HFF-Myc (cell line): ENCODE measurements around the gene LRRN3.

ENCODE experiments used
- DNase-seq: peaks from one replicate; pipeline ENCODE4 v3.0.0-alpha.2; 2011; ENCODE audit warnings: low read depth; ENCODE audit errors: extremely low read depth
- H3K4me3 ChIP-seq: replicated peaks from 2 replicates; pipeline ENCODE4 v1.5.1; 2011; ENCODE audit warnings: low read depth, mild to moderate bottlenecking, control low read depth, low read length
- TF ChIP-seq, protein P1 (sequence below): IDR thresholded peaks from 2 replicates; pipeline ENCODE4 v1.5.1; 2012; ENCODE audit warnings: mild to moderate bottlenecking, low read depth, low read length, control low read depth; ENCODE audit errors: missing control alignments

Gene LRRN3

DNA sequence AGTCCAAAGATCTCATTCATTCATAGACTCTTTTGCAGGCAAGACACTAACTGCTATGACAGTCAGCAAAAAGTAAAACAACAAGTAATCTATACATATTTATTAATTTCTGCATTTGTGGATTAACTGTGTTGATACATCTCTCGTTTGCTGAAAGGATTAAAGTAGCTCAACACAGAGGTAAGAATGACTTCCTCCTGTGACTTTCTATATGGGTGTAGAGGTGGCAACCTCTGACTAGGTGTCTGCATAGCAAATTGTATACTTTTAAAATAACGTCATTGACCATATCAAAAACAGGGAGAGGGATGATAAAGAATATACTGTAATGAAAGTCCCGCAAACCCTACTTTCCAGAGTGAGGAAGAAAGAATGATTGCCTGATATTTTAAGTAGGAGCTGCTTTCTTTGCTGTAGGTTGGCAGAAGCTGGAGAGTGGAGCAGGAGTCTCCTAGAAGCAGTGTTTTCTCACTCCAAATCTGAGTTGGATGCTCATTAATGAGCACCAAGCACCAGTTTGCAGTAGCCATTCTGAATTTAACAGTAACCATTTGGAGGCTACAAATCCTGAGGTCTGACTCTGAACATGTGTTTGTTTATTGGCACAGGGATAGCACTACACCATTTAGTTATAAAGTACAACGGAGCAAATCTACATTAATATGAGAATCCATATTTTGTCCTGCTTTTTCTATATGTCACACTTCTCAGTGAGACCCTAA, 9.2 kb upstream of the LRRN3 start:
- TF ChIP-seq, protein P1, sequence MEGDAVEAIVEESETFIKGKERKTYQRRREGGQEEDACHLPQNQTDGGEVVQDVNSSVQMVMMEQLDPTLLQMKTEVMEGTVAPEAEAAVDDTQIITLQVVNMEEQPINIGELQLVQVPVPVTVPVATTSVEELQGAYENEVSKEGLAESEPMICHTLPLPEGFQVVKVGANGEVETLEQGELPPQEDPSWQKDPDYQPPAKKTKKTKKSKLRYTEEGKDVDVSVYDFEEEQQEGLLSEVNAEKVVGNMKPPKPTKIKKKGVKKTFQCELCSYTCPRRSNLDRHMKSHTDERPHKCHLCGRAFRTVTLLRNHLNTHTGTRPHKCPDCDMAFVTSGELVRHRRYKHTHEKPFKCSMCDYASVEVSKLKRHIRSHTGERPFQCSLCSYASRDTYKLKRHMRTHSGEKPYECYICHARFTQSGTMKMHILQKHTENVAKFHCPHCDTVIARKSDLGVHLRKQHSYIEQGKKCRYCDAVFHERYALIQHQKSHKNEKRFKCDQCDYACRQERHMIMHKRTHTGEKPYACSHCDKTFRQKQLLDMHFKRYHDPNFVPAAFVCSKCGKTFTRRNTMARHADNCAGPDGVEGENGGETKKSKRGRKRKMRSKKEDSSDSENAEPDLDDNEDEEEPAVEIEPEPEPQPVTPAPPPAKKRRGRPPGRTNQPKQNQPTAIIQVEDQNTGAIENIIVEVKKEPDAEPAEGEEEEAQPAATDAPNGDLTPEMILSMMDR, result no peak
- H3K4me3 ChIP-seq, result no peak overlapping the region
- no peak for DNase-seq

DNA sequence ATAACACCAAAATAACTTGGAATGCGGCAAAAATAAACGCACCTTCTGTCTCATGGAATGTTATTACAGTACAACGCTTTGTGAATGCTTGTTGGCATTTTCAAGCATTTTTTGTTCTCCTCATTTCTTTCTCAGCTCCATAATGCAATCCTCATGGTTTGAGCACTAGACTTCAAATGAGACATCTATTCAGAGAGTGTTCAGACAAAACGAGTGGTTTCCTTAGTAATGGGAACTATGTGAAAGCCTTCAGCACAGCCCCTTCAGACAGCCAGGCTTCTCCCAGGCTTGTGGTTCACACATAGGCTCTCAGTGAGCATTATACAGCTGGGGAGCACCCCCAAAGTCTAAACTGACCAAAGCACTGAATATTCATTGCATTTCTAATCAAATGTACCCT, 8.6 kb upstream of the LRRN3 start:
- DNase-seq, result no peak
- H3K4me3 ChIP-seq, result no peak overlapping the region
- TF ChIP-seq, protein P1, result no peak

DNA sequence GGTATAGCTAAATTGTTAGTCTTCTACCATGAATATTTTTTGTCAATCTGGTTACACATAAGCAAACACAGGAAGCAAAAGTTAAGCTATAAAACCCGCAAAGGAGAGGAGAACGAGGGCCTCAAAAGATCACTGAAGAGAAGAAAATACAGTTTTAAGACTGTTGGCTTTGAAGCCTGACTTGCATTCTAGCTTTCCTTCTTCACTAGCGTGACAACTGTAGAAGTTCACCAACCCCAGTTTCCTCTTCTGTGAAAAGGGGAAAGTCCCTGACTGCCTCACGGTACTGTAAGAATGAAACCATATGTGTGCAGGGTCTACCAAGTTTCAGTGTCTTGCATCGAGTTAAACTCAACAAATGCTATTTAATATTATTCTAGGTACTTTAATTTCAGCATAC, 7.5 kb upstream of the LRRN3 start:
- TF ChIP-seq, protein P1, result no peak
- peak; percentile 70 for DNase-seq
- no peak overlapping the region for H3K4me3 ChIP-seq

DNA sequence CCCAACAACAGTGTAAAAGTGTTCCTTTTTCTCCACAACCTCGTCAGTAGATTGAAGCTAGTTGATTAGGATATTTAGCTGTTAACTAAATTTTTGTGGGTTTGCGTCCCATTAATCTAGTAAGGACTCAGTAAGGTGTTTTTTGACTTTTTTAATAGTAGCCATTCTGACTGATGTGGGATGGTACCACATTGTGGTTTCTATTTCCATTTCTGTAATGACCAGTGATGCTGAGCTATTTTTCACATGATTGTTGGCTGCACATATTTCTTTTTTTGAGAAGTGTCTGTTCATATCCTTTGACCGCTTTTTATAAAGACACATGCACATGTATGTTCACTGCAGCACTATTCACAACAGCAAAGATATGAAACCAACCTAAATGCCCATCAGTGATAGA, 5.6 kb upstream of the LRRN3 start:
- H3K4me3 ChIP-seq, result no peak overlapping the region
- TF ChIP-seq, protein P1, result no peak
- DNase-seq, result no peak

DNA sequence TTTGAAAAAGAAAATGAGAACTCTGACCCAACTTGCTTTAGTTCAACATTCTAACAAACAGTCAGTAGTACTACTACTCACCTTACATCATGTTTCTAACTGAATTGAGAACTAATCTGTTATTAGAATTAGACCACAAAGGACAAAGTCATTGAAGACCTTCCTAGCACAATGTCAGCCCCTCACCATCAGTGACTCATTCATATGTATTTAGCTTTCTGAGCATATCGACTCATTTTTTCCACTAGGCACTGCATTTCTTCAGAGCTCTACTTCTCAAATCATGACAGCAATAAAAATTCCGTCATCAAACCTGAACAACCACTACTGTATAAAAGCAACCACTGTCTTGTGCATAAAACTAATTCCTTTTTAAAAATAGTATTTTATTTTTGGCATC, 4.4 kb upstream of the LRRN3 start:
- no peak overlapping the region for H3K4me3 ChIP-seq
- TF ChIP-seq, protein P1, result no peak
- no peak for DNase-seq

DNA sequence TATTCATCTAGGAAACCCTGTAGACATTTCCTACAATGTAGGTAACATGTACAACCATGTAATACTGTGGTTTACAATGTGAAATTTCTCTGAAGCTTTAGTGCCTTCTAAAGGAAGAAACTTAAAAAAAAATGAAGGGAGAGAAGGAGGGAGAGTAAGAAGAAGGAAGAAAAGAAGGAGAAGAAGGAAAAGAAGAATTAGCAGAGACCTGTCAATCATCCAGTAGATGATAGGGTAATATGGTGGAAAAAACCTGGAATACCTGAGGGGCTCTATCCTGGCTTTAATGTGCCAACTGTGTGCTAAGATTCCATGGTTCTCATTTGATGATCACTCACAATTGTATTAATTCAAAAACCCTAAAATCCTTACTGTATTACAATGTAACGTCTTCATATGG, 2.6 kb upstream of the LRRN3 start:
- no peak overlapping the region for H3K4me3 ChIP-seq
- DNase-seq, result no peak
- TF ChIP-seq, protein P1, result no peak

DNA sequence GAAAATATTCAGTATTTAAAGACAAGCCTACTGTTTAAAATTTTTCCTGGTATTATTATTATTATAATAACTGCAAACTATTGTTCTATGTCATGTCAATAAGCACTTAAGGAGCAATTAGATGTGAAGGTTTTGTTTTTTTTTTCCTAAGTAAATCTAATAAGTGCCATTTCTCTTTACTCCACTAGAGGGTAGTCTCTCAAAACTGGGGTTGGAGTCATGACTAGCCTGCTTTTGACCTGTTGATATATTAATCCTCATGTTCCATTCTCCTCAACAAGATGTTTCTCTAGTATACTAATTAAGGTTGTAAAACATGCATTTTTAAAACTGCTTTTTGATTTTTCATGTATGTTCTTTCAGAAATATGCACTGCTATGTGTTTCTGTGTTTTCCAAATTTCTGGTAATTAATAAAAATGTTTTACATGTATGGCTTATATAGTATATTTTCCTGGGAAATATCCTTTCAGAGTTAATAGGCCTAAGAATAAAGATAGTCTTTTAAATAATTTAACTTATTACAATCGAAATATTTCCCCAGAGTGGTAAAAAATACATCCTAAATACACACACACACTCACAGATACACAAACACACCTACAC, 1.0 kb upstream of the LRRN3 start:
- TF ChIP-seq, protein P1, result peak; percentile 59
- DNase-seq, result no peak
- H3K4me3 ChIP-seq, result no peak overlapping the region
